Activated CD4-positive, CD25-positive, alpha-beta regulatory T cell treated with anti-CD3 and anti-CD28 coated beads, Interleukin-2, amount 50 U/mL, for 72 hours (primary cell): Measurements from ENCODE around the gene MGAT5.

Experiments
- DNase-seq: peaks from one replicate; pipeline ENCODE4 v3.0.0; 2021

Gene MGAT5, protein sequence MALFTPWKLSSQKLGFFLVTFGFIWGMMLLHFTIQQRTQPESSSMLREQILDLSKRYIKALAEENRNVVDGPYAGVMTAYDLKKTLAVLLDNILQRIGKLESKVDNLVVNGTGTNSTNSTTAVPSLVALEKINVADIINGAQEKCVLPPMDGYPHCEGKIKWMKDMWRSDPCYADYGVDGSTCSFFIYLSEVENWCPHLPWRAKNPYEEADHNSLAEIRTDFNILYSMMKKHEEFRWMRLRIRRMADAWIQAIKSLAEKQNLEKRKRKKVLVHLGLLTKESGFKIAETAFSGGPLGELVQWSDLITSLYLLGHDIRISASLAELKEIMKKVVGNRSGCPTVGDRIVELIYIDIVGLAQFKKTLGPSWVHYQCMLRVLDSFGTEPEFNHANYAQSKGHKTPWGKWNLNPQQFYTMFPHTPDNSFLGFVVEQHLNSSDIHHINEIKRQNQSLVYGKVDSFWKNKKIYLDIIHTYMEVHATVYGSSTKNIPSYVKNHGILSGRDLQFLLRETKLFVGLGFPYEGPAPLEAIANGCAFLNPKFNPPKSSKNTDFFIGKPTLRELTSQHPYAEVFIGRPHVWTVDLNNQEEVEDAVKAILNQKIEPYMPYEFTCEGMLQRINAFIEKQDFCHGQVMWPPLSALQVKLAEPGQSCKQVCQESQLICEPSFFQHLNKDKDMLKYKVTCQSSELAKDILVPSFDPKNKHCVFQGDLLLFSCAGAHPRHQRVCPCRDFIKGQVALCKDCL

DNA sequence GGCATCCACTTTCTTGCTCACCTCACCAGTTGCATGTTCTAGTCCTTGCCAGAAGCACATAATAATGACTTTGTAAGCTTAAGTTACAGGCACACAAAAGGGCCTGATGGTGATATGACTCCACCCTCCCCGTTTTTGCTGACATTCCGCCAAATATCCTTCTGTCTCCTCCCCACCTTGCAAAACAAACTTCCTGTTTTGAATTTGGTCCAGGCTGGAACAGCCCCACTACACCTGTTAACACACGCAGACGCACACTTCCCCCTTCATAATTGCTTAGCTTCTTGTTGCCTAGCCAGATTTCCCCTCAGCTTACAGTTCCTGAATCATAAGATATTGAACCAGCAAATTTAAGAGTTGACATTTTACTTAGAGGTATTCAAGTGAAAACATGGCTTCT lies at the start of gene MGAT5:
MGAT5 (plus strand) TSS at position 269 of the 400 bp plus-strand sequence. CDS start 332 bp downstream, outside the sequence.
- DNase-seq, result no peak

DNA sequence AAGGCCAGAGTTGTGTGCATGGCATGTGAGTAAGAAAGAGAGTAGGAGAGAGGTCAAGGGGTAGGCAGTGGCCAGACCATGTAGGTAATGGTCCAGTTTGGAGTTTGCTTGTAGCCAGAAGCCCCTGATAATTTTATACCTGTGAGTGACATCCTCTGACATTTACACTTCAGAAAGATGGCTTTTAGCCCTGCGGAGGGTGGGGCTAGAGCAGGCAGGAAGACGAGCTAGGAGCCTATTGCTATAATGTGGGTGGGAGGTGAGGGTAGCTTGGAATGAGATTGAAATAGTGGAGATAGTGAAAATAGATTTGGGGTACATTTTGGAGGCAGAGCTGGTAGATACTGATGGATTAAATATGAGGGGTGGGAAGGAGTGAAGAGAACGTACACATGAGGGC lies 48.8 kb upstream of the MGAT5 start:
- DNase-seq, result no peak

DNA sequence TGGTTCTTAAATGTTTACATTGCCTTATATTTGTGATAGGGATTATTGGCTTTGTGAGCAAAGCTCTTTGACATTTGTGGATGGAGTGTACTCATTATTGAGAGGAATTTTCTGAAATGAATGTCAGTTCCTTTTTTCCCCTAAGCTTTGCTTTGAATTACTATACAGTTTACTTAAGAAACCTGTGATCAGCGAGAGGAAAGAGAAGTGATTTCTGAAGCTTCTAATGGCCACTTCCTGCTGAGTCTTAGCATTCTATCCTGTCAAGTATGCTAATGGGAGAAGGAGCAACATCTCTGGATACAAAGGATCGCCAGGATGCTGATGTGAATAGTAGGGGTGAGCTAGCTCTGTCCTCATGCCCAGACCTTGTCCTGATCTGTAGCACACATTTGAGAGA lies 47.8 kb upstream of the MGAT5 start:
- no peak for DNase-seq

DNA sequence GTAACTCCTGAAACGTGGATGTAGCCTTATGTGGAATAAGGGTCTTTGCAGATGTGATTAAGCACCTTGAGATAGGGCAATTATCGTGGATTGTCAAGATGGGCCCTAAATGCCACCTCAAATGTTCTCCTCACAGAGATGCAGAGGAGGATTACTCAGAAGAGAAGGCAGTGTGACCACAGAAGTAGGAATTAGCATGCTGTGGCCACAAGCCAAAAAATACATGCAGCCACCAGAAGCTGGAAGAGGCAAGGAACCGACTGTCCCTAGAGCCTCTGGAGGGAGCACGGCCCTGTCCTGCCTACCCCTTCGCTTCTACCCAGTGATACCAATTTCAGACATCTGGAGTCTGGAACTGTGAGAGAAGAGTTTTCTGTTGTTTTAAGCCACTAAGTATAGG lies 47.3 kb upstream of the MGAT5 start:
- no peak for DNase-seq

DNA sequence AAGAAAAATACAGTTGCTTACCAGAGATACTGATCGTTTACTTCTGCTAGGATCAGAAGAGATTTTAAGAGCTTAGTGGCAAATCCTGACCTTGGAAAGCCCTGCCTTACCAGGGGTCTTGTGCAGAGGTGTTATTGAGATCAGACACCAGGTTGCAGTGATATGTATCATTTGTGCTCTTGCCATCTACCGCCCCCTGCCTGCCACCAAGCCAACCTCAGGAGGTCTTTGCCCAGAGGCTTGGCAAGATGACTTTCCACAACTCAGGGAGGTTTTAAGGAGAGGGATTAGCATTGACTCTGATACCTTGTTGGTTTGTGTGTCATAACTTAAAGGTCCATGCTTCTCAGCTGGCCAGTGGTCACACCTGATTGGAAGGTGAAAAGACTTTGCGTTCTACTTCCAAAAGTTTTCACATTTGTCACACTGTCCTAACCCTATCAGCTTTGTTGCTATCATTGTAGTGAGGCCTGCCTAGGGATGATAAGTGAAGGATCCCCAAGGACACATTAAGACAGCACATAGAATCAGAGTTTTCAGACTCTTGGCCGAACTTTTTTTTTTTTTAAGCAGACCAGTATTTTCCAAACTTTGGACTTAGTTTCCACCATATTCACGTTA lies 46.2 kb upstream of the MGAT5 start:
- DNase-seq, result peak; percentile 44

DNA sequence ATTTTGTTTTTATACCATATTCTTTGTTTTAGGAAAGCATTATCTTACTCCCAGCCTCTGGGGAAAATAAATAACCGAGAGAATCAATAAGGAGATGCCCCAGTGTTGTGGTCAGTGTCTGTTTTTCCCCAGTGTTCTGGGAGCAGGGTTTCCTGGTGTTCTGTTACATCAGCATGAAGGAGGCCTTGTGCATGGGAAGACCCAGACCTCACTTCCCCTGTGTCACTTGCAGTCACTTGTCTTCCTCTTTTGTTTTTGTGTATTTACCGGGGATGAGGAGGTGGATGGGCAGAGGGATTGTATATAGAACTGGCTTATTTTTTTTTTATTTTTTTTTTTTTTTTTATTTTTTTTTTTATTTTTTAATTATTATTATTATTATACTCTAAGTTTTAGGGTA lies 45.0 kb upstream of the MGAT5 start:
- no peak for DNase-seq

DNA sequence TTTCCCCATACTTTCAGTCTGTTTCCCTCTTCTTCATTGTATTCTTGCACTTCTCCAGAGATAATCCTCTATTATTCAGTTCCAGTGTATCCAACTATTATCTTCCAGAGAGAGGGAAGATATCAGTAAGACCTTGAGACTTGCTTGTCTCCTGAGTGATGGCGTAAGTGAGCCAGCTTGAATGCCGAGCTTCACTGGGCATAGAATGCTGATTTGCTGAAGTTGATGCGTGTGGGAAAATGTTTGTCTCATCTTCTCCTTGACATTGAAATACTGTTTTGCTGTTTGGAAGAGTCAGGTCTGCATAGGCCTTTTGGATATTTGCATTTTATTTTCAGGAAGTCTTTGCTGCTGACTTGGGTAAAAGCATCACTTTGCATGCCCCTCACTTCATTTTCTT lies 41.1 kb upstream of the MGAT5 start:
- no peak for DNase-seq

DNA sequence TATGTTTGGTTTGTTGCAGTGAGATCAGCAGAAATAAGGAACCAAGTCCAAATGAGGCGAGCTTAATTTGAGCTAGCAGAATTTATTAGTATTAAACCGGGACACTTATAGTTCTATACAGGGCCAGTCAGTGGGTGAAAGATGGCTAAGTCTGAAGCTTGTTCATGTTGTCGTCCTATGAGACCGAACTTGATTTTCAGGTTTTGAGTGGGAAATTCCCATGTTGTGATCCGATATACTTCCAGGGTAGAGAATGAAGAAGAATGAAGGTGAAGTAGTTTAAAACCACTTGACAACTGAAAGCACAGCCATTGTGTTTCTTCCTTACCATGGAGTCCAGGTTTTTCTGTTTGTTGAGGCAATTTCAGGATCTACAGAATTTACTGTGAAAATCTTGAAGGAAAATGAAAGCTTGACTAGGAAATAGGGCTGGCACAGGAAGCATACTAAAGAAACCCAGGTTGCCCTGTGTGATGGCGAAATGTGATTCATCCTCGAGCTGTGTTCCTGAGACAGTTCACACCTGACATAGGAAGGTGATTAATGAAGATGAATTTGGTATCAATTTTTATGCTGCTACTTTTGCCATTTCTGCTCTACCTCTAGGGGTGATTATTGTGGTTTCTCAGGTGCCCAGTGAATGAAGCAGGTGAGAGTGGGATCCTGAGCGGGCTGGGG lies 37.6 kb upstream of the MGAT5 start:
- no peak for DNase-seq

DNA sequence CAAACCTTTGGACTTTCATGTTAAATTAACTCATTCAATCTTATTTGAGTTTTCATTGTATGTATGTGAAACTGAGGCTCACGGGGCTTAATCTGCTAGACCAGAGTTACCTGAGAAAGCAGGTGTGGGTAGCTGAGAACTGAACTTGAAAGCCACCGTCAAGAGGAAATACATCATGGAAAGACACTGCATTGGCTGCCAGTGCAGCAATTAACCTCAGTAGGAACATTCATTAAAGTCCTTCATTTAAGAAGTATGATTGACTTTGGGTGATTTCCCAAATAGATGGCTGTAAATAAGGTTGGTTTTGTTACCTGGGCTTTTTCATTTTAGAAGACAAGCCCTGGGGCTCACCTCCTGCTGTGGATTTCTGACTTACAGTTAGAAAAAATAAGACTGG lies 36.5 kb upstream of the MGAT5 start:
- no peak for DNase-seq

DNA sequence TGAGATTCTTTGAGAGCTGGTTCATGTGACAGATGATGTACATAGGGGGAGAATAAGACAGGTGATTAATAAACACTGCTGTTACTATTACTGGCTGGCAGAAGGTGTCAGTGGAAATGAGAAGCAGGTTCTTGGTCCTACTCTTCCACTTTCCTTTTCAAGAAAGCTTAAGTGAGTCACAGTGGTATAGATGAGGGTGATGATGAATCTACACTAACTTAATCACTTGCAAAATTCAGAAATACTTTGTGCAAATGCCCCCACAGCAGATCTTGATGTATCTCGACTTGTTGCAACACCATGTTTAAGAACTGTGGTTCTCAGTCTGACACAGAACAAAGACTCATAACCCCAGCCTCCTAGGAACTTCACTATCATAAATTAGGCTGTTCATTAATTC lies 35.9 kb upstream of the MGAT5 start:
- no peak for DNase-seq

DNA sequence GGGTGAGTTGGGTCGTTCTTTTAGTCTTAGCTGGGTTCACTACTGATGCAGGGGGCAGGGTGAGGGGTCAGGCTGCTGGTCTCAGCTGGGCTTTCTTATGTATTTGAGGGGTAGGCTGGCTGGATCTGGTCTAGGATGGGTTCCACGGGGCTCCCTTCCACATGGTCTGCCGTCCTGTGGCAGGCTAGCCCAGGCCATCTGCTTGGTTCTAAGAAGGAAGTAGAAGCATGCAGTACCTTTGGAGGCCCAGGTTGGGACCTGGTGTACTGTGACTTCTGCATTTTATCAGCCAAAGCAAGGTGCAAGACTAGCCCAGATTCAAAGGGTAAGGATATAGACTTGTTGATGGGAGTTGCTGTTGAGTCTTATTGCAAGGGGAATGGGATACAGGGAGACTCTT lies 35.5 kb upstream of the MGAT5 start:
- DNase-seq, result no peak

DNA sequence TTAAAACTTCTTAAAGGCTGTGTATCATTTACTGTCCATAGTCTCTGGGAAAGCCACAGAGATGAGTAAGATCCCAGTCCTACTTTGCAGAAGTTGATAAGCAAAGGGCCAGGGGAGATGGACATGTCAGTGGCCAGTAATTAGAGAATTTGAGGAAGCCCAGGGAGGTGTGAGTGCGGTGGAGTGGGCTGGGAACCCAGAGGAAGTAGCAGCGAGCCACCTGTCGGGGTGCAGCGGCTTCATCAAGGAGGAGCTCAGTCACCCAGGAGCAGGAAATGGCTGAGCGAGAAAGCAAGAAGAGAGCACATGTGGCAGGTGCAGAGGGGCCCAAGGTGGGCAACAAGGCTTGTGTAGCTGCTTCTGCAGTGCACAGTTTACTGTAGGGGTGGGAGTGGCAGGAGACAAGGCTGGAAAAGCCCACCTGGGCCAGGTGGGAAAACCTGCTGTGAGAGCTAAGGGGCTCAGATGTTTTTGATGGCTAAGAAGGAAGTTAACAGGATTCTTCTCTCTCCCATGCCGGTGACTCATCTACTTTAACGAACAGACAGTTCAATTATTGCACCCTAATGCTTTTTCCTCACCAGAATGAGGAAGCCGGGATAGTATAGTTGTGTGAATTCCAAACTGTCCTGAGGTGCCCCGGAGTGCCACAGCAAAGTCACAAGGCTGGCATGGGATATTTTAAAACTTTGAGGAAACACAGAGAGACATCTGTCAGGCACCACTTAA lies 34.8 kb upstream of the MGAT5 start:
- peak; percentile 37 for DNase-seq

DNA sequence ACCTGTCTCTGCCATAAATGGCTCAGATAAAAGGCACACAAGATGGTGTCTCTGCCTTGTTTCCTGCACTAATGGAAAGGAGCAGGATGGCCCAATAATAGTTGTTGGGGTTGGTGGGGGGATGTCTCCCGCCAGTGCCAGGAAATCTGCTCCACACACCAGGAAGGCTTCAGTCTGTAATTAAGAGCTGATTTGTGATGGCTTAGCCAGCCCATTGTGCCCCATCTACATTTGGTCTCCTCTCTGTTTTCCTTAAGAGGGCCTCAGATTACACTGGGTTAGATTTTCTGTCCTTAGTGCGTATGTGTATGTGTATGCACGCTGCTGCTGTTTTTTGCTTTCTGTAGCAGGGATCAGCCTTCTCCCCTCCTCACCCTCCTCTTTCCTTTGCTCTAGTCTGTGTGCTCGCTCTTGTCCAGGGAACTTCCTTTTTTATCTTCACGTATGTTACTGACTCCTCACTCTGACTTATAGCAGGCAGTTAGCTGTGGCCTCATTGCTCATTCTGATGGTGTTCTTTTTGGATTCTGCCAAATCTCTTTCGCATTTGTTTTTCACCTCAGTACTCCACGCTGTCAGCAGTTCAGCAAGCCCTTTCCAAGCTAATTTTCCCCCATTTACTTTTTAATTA lies 33.4 kb upstream of the MGAT5 start:
- DNase-seq, result no peak

DNA sequence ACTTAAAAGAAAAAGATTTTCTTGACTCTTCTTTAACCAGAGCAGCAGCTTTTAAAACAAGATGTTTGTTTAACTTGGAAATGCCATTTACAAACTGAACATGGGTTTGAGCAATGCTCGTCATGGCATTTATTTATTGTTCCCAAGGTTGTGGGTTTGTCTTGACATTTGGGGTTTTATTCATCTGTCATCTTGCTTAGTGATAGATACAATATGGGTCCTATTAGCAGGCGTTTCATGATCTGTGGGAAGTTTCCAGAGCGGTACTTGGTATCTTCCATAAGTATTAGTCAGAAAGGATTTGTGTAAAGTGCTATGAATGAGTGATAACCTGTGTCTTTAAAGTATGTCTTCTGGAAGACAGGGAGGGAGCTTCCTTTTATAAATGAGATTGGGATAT lies 29.9 kb upstream of the MGAT5 start:
- DNase-seq, result no peak

DNA sequence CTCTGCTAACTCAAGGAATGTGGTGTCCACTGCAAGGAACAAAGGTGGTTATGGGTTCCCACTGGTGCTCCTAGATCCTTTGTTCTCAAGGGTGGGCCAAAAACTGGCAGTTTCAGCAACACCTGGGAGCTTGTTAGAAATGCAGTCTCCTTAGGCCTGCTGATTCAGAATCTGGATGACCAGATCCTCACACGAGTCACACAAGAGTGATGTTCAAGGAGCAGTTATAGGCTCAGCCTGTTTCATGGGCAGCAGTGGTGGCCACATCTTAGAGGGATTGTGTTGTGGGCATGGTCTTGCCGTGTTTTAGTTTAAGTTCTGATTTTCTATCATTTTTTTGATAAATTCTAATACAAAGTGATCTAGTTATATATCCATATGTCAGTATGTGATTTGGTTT lies 28.7 kb upstream of the MGAT5 start:
- DNase-seq, result no peak

DNA sequence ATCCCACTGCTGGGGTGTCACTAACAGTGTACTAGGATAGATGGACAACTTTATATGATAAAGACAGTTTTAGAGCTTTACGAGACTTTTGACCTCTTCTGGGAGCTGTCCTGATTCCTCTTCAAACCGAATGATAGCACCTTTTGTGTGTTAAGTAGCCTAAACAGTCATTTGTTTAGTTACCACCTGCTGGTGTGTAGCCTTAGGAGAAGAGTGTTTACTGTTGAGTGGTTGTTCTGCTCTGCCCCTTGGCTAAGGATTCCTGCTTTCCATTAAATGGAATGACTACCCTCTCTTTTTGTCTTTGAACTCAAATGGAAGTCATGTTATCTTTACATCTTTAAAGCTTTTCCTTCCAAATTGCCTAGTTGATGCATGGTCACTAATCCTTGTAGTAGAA lies 28.0 kb upstream of the MGAT5 start:
- no peak for DNase-seq

DNA sequence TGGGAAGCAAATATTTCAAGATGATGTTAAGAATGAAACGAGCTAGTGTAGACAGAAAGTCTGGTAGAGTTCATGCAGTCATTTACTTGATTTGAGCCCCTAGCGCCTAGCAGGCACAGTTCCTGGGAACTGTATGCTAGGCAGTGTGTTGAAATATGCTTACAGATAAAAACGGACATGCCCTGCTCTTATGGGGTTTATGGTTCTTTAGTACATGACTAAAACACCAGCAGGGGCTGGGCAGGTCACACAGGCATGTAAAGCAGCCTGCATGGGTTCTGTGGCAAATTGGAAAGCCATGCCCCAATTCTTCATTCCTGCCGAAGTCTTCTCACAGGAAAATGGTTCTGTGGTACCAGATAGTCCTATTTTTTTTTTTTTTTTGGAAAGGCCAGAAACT lies 27.3 kb upstream of the MGAT5 start:
- DNase-seq, result no peak

DNA sequence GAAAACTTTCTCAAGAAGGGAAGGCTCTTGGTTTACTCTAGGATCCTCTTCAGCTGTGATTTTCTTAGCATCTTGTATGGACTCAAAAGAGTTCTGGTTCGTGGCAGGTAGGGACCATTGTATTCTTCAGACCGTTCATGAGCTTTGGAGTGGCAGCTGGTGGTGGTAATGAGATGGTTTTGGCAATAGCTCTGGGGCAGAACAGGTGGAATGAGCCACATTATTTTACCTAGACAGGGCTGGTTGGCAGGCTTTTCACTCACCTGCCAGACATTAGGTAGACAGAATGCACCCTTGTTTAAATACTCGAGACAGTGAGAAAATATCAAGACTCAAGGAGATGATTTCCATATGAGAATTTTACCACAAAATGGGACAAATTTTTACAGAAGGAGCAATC lies 26.2 kb upstream of the MGAT5 start:
- no peak for DNase-seq

DNA sequence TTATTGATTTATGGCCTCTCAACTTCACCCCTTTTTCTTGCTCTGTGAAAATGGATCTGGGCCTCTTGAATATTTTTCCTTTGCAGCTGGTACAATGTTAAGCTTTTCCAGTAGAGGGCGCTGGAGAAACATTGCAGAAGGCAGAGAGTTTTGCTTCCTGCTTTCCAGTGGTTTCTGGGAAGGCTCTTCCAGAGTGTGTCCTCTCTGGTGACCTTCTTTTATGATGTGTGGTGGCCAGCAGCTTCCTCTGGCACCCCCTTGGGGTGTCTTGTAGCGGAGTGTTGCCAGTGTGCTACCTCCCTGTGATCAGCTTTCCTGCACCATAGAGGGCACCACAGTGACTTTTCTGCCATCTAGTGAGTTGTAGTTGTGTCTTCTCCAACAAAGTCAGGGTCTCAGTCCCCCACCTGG lies 25.4 kb upstream of the MGAT5 start:
- DNase-seq, result no peak

DNA sequence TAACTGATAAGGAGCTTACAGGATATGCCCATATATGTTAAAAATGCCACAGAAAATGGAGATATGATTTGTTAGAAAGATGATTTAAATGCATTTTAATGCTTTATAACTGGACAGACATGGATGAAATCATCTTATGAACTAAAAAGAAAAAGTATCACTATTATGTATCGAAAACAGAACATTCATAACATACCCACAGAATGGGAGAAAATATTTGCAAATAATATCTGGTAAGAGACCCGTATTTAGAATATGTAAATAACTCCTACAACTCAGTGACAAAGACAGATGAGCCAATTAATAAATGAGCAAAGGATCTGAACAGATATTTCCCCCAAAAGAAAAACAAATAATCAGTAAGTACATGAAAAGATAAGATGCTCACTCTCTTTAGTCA lies 24.3 kb upstream of the MGAT5 start:
- DNase-seq, result no peak

DNA sequence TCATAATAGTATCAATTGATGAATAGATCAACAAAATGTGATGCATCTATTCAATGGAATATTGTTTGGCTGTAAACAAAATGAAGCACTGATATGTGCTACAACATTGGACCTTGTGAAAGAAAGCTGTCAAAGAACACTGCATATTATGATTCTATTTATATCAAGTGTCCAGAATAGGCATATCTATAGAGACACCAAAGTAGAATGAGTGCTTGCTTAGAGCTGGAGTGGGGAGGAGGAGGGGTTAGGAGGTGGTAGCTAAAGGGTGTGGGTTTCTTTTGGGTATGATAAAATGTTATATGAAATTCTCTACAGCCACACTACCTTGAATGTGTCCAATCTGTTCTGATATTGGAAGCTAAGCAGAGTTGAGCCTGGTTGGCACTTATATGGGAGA lies 23.0 kb upstream of the MGAT5 start:
- no peak for DNase-seq

DNA sequence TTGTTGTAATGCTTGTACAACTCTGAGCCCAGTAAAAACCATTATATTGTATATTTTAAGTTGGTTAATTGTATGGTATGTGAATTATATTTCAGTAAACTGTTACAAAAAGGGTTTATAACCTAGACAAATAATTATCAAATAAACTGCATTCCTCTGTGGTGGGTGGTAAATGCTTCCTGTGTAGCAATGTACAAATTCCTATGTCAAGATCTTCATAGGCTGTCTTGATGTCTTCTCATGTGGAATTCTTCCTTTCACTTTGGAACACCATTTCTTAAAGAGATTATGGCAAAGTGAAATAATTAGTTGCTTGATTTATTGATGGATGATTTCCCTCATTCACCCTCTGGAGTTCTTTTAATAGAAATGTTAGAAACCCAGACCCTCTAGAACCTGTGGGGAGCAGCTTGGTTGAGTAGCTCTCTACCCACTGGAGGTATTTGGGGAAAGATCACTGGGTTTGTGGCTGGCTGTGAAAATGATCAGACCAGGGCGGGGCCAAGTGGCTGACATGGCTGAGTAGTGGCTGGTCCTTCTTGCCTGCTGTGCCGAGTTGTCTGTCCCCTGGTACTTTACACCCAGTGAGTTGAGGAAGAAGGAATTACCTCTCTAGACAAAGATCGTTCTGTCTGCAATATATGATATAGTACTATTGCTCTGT lies 22.4 kb upstream of the MGAT5 start:
- DNase-seq, result no peak
